CD4-positive, alpha-beta T cell treated with Interferon gamma for 1 hour (primary cell): ENCODE measurements around the gene CA10.

ENCODE experiments used
- DNase-seq: peaks from one replicate; pipeline ENCODE4 v3.0.0-alpha.2; 2020

Gene CA10

DNA sequence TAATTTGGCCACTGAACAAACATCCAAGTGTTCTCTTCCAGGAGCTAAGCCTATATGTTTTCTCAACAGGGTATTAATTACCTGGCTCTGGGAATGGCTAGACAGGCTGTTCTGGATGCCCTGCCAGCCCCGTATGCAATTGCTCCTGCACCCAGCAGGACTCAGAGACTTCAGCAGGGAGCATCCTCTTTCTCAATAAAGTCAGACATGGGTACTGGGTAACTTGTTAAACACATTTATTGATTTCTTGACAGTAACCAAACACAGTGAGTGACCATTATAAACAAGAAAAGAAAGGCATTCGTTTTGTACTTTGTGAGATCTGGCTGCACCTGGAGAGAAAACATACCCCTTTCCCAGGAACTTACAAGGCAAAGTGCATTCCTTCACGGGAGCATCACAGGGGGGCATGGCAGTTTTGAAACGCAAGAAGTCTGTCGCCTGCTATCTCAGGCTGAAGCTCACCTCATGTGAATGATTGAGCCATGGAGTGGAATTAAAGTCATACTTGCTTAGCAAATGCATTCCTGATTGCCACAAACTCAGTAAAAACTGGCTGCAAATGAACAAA is 528.3 kb downstream of the CA10 start:
- no peak for DNase-seq

DNA sequence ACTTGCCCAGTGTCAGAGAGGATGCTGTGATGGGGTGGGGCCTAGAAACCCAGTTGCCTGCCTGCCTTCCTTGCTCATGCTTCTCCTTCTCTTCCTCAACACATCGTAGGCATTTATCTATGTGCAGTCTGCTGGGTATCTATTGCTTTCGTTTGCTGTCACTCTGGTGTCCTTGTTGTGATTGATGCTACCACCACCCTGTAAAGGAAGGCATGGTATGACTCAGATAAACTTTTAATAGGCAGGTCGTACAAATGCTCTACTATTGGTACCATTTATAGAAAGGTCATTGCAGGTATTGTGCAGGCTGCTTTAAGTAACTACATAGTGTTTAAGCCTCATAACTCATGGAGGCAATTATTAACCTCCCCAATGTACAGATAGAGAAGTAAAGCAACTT is 529.3 kb downstream of the CA10 start:
- DNase-seq: no peak

DNA sequence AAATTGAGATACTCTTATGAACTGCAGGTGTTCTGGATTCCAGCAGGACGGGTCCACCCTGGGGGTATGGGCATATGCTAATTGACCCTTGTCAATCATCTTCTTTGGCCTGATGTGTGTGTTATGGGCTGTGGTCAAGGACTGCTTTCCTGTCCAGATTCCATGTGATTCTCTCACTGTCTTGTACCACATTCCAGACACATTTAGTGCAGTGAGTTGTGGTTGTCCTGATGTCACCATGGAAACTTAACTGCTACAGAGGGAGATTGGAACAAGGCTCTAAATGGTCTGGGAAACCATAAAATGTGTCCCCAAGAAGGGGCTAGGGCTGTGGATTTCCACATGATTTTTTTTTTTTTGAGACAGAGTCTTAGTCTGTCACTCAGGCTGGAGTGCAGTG is 530.7 kb downstream of the CA10 start:
- DNase-seq: no peak

DNA sequence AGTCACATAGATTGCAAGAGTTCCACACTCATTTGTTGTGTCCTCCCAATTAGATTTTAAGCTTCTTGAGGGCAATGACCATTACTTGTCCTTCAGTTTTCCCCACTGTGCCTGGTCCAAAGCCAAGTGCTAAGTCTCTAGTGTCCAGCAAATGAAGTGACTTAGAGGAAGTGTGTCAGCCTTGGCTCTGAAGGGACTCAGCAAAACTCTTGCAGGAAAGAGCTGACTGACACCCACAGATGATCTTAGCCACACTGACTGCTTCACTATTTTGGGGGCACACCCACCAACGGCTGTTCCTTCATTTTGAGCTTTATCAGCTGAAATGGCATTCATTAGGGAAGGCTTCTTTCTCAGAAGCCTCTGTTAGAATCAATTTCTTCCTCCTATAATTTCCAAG is 540.0 kb downstream of the CA10 start:
- DNase-seq: no peak

DNA sequence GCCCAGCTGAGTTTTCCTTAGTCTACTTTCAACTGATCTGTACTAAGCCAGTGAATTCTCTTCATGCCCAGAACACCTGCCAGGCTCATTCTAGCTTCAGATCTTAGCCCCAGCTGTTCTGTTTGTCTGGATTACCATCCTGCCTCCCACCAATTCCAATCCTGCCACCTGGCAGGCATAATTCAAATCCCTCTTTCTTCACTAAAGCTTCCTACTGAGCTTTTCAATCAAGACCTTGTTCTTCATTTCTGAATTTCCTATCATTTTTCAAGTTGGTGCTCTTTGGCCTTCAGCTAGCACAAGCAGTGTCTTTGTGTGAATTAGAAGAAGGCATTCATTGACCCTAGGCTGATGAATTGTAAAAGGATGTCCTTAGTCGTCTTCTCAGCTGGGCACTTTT is 540.5 kb downstream of the CA10 start:
- DNase-seq: no peak

DNA sequence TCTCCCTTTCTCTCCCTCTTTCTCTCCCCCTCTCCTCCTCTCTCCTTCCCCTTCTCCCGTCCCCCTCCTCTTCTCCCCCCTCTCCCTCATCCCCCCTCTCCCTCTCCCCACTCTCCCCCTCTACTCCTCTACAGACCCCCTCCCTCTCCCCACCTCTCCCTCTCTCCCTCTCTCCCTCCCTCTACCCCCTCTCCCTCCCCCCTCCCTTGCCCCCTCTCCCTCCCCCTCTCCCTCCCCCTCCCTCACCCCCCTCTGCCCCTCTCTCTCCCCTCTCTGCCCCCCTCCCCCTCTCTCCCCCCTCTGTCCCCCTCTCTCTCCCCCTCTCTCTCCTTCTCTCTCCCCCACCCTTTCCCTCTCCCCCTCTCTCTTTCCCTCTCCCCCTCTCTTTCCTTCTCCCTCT is 545.3 kb downstream of the CA10 start:
- DNase-seq: no peak

DNA sequence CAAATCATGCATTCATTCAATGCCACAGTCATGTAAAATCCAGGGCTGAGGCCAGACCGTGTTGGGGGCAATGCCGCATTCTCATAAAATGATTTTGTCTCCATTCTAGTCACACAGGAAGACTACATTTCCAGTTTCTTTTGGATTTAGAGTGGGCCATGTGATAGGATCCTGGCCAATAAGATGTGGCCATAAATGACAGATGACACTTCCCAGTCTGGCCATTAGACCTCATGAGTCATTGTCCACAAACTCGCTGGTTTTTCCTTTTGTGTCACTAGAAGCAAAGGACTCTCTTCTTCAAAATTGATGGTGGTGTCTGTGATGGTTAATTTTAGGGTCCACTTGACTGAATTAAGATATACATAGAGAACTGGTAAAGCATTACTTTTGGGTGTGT is 545.8 kb downstream of the CA10 start:
- no peak for DNase-seq

DNA sequence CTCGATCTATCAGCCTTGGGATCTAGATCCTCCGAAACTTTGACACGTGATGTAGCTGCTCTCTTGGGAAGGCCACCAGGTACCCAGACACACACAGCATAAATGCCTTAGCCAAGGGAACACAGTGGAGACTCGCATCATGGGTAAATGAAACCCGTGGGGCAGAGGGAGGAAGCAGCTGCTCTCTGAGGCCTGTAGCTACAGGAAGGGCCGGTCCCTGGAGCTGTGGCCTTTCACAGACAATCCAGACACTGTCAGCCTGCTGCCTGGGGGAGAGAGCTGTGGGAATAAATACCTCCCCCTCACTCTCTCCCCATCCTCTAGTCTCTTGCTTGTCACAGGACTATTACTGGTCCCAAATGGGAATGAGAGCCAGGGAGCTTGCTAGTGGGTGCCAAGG is 546.9 kb downstream of the CA10 start:
- DNase-seq: no peak

DNA sequence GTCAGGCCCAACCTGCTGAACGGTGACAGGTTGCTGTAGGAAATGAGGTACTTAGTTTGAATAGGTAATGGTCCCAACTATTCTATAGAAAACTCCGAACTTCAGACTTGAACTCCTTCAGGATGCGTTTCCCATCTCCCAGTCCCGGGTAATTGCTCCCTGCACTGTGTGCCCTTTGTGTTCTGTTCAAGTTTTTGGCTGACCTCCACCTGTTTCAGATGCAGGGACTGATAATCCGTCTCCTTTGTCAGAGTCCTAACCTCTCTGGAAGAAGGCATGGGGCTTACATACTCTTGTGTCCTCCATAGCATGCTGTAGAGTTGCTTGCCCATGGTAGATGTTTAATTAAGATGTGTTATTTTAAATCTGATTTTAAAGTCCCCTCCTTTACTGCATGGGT is 547.7 kb downstream of the CA10 start:
- DNase-seq: no peak

DNA sequence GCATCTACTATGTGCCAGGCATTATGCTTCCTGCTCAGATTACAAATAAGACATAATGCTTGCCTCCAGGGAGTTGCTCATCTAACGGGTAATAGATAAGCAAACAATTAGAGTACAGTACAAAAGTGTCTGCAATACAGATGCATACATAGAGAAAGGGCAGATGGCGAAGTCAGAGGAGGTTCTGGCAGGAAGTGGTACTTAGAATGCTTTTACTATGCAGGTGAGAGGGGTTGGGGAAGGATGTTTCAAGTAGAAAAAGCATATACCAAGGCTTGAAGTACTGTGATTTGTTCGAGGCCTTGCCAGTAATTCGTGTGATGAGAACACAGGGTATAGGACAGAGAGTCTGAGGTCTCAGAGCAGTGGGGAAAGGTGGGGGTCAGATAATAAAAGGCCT is 548.4 kb downstream of the CA10 start:
- DNase-seq: no peak

DNA sequence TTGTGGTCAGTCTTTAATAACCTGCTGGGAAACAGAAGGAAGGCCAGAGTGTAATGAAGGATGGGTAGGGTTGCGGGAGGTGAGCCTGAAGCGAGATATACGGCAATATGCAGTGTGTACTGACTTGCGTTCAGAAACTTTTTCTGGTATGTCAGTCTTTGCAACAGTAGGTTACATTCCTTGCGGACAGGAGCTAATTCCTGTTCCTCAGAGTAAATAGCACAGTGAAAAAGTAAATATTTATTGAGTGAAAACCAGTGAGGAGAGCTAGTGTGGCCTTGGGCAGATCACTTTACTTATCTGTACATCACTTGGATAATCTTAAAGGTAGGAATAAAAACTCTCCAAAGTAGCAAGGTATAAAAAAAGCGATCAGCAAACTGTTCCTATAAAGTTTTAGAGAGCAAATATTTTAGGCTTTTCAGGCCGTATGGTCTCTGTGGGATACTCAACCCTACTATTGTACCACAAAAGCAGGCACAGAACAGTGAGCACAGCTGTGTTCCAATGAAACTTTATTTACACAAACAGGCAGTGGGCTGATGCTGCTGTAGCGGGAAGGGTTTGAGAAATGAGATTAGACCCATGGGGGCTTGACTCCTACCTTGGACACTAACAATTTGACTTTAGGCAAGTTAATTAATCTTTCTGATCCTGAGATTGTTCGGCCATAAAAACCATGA is 550.1 kb downstream of the CA10 start:
- no peak for DNase-seq

DNA sequence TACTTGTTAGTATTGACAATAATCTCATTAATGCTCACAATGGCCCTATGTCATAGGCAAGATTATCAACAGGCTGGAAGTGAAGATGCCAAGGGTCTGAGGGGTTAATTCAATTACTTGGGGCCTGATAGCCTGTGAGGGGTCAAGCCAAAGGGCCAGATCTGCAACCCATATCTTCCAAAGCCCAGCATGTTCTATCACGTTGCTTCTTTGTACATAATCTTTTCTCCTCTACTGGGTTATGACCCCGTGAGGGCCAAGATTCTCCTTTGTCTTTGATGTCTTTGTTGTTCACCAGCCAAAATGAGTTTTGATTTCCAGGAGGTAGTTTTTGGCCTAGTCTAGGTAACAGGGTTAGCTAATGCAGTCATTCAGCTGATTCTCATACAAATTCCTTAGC is 551.0 kb downstream of the CA10 start:
- DNase-seq: no peak

DNA sequence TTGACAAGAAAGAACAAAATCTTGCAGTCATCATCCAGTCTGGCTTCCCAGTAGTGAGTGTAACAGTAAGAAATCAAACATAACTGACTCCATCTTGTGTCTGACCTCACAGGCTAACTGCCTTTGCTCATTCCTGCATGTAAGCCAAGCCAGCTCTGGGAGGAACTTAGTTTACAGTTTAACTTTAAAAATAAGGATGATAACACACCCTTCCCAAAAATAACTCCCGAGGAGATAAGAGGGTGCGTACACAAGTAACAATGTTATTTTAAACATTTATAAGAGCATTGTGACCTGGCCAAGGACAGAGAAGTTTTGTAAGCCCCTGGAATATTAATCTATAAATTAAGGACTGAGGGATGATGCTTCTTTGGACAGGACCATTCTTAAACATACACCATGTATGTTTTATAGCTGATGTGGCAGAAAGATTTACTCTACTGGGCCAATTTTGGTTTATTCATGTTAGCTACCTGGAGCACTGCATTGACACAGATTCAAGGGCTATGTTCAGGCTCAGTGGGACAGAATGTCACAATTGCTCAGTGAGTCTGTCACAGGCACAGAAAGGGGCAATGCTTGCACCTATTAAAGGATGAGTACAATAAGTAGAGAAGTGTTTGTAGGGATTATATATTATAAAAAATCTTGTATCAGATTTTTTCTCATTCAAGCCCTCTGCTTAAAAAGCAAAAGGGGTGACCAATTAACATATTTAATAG is 554.1 kb downstream of the CA10 start:
- no peak for DNase-seq

DNA sequence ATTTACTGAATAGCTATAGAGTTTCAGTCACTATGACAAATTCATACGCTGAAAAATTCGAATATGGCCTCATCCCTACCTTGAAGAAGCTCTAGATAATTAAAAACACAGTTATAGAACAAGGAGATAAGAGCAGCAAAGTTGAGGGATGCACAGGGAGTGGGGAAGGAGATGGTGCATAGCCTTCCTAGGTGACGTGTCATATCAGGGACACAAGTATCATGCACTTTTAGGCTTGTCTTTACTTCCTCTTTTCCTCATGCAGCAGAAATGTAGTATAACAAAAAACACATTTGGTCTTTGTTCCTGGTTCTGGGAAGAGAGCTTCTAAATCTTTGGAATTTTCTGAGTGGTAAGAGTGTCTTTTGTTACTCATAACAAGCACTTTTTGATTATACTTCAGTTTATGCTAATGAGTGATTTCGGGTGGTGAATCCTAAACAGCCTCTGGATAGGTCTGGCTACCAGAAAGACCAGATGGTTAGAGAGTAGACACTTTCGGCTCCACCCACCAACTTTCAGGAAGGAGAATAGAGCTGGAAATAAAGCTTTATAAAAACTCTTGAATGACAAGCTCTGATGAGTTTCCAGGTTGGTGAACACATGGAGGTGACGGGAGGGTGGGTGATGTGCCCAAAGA is 556.8 kb downstream of the CA10 start:
- DNase-seq: no peak

DNA sequence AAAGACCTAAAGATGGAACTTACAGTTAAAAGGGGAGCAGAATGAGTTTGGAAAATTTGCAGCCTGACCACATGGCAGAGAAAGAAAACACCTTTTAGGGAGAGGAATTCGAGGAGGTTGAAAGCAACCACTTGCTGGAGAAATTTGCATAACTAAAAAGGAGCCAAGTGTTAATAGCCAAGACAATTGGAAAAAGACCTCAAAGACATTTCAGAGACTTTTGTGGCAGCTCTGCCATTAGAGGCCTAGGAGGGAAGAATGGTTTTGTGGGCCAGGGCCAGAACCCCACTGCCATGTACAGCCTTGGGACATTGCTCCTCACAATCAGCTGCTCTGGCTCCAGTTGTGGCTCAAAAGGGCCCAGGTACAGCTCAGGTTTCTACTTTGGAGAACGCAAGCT is 559.7 kb downstream of the CA10 start:
- no peak for DNase-seq

DNA sequence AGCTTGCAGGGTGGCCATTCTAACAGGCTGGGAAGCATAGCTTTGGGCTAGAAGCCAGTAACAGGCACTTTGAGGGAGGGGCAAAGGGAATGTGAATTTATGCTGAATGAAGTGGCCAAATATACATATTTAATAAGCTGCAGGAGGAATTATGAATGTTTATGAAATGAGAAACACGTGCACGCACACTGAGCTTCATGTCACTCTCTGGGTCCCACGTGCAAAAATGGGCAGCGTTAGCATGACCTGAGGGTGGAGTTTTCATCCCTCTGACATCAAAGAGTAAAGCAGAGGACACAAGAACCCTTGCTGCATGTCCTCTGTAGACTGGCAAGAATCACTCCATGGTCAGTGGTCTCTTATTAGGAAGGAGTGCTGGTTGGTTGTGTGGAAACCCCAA is 561.2 kb downstream of the CA10 start:
- DNase-seq: no peak

DNA sequence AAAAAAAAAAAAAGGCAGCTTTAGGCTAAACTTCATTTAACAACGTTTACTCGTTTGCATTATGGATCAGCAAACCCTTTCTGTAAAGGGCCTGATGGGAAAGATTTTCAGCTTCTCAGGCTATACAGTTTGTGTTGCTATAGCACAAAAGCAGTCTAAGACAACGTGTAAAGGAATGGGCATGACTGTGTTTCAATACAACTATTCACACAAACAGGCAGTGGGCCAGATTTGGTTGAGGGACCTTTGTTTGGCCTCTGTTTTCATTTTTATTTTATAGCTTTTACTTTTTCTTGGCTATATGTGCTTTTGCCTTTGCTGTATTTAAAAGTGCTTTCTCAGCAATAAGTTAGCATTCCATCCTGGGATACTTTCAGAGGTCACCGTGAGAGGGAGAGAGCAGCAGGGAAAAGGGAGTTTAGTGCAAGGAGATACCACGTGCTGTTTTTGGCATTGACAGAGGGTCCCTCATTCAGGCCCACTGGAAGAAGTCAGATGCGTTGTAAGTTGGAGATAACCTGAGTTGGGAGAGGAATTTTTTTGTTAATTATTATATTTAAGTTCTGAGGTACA is 562.6 kb downstream of the CA10 start:
- DNase-seq: no peak

DNA sequence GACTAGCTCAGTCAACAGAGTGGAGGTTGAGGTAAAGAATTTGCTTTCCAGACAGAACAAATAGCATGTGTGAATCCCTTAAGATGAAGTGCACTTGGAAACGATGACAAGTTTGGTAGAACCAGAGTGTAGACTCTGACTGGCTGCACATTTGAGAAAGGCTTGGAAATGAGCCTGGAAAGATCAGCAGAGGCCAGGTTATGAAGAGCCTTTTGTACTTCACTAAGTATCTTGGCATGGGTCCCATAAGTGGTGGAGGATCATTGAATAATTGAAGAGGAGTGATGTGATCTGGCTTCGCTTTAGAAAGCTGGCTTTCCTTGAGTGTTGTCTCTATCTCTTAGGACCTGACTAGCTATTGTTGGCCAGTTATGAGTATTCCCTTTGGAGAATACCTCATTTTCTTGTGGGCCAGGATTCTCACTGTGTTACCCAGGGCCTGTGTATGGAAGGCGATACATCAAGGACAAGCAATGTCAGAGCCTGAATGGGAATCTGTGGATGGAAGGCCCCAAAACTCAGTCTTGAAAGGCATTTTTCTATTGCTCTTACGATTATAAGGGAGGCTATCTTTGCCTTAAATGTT is 568.4 kb downstream of the CA10 start:
- no peak for DNase-seq

DNA sequence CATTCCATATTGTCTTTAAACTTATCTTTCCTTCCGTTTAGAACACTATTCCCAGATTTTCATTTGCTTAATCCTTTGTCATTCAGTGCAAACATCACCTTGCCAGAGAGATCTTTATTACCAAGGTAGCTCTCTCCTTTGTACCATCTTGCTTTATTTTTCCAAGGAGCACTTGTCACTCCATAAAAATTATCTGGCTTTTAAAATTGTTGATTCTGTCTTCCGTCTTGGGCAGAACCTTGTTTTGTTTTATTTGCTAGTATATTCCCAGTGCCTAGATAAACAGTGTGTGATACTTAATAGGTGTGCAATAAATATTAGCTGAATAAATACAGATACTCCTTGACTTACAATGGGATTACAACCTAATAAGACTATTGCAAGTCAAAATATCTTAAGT is 570.5 kb downstream of the CA10 start:
- DNase-seq: no peak

DNA sequence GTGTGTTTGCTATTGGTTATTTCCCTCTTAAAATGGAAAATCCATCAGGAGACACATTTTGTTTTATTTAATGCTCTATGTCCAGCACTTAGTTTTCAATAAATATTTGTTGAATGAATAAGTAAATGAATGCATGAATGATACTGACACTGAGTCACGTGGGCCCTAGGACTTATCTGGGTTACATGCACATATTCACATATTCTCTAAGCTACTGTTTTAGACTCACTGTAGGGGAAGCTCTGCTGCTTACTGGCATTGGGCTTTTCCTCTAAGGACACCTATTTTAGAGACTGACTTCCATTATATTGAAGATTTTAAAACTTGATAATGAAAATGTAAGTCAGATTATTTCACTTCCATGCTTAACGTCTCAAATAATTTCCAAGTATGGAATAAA is 571.0 kb downstream of the CA10 start:
- DNase-seq: no peak

DNA sequence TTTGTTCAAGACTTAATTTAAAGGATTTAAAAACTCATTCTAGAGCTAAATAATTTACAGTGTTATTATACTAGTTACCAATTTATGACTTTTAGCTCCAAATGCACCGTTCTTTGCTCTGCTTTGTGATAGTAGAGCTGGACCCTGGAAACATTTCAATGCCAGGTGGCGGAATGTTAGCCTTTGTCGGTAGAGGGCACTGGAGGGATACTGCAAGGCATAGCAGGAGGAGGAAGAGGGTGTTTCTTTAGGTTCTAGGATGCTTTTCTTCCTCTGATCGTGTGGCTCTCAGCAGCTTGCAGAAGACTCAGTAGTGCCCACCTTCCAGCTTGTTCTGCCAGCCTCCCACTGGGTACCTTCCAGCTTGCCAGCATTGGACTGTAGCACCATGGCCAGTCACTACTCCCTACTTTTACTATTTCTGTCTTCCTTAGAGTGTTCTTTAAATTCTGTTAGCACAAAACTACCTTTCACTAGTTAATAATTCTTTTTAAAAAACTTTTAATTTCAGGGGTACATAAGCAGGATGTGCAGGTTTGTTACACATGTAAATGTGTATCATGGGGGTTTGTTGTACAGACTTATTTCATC is 572.9 kb downstream of the CA10 start:
- no peak for DNase-seq

DNA sequence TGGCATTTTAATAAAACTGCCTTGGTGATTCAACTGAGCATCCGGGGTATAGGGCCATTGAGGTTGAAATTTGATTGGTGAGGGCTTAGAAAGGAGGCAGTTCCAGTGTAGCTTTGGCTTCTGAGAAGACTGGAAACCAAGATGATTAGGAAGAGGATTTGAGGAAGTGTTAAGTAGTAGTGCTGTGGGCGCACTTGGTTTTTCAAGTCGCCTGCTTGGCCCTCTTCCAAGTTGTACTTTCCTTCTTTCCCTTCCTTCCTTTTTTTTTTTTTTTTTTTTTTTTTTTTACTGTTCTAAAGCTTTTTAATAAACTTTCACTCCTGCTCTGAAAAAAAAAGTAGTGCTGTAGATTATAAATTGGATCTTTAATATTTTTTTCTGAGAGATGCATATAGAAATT is 577.6 kb downstream of the CA10 start:
- DNase-seq: no peak
